Neuronal stem cell (in vitro differentiated cells): ENCODE data around the gene FAM168B.

Experiments used
- DNase-seq: peaks from one replicate; pipeline ENCODE4 v3.0.0-alpha.2; 2013; ENCODE audit warnings: low spot score
- H2AFZ ChIP-seq: one replicate; pipeline ENCODE4 v1.6.1; 2013; ENCODE audit warnings: mild to moderate bottlenecking, low read length, inconsistent platforms
- H2AK5ac ChIP-seq: 2 replicates; pipeline ENCODE4 v1.6.1; 2013; ENCODE audit warnings: low read depth, mild to moderate bottlenecking, inconsistent platforms, low read length, moderate library complexity, mixed read lengths
- H2BK120ac ChIP-seq: 2 replicates; pipeline ENCODE4 v1.6.1; 2013; ENCODE audit warnings: low read depth, mild to moderate bottlenecking, inconsistent platforms, low read length, moderate library complexity, mixed read lengths
- H2BK12ac ChIP-seq: one replicate; pipeline ENCODE4 v1.6.1; 2013; ENCODE audit warnings: low read length, inconsistent platforms
- H2BK15ac ChIP-seq: 2 replicates; pipeline ENCODE4 v1.6.1; 2013; ENCODE audit warnings: mild to moderate bottlenecking, low read length, inconsistent platforms, mixed read lengths
- H2BK5ac ChIP-seq: one replicate; pipeline ENCODE4 v1.6.1; 2013; ENCODE audit warnings: inconsistent platforms, mild to moderate bottlenecking, low read length, moderate library complexity
- H3K14ac ChIP-seq: one replicate; pipeline ENCODE4 v1.6.1; 2013; ENCODE audit warnings: low read length, inconsistent platforms
- H3K18ac ChIP-seq: 2 replicates; pipeline ENCODE4 v1.6.1; 2013; ENCODE audit warnings: low read length, inconsistent platforms
- H3K23ac ChIP-seq: 2 replicates; pipeline ENCODE4 v1.6.1; 2013; ENCODE audit warnings: low read depth, mild to moderate bottlenecking, mixed read lengths, low read length, inconsistent platforms; ENCODE audit not compliant: poor library complexity
- H3K27ac ChIP-seq: replicated peaks from 3 replicates; pipeline ENCODE4 v1.5.1; 2013; ENCODE audit warnings: low read length, inconsistent platforms
- H3K27me3 ChIP-seq, 3 experiments: 2 replicates each; pipeline ENCODE4 v1.6.1; 2013; ENCODE audit warnings: low read length in 3 of 3, mild to moderate bottlenecking in 2 of 3, inconsistent platforms in 1 of 3, low read depth in 1 of 3, mixed read lengths in 1 of 3, moderate library complexity in 1 of 3; ENCODE audit not compliant: control insufficient read depth in 3 of 3, insufficient read depth in 3 of 3
- H3K36me3 ChIP-seq, 2 donors: replicated peaks in 1 of 2; 2 replicates each; pipeline ENCODE4 v1.6.1; 2013; ENCODE audit warnings: low read length in 2 of 2; ENCODE audit not compliant: control insufficient read depth in 2 of 2, insufficient read depth in 2 of 2
- H3K4ac ChIP-seq: 2 replicates; pipeline ENCODE4 v1.6.1; 2013; ENCODE audit warnings: inconsistent platforms, mild to moderate bottlenecking, low read length, moderate library complexity
- H3K4me1 ChIP-seq, 2 donors: 1 replicate in 1 of 2; 2 replicates in 1 of 2; pipeline ENCODE4 v1.6.1; 2013; ENCODE audit warnings: low read length in 2 of 2, low read depth in 1 of 2; ENCODE audit not compliant: control insufficient read depth in 2 of 2, insufficient read depth in 1 of 2
- H3K4me2 ChIP-seq: one replicate; pipeline ENCODE4 v1.6.1; 2013; ENCODE audit warnings: mild to moderate bottlenecking, low read length, inconsistent platforms; ENCODE audit not compliant: insufficient read depth, poor library complexity, severe bottlenecking
- H3K4me3 ChIP-seq, 2 donors: 2 replicates each; pipeline ENCODE4 v1.5.1; 2013; ENCODE audit warnings: low read length in 2 of 2, mild to moderate bottlenecking in 2 of 2, inconsistent platforms in 1 of 2, moderate library complexity in 1 of 2
- H3K79me1 ChIP-seq: one replicate; pipeline ENCODE4 v1.6.1; 2013; ENCODE audit warnings: low read depth, mild to moderate bottlenecking, inconsistent platforms, low read length, moderate library complexity
- H3K9ac ChIP-seq: one replicate; pipeline ENCODE4 v1.6.1; 2013; ENCODE audit warnings: mild to moderate bottlenecking, low read depth, low read length, inconsistent platforms; ENCODE audit not compliant: poor library complexity
- H3K9me3 ChIP-seq, 2 donors: replicated peaks in 1 of 2; 2 replicates each; pipeline versions ENCODE3 to v1.6.1; 2013; ENCODE audit warnings: low read length in 2 of 2, mild to moderate bottlenecking in 2 of 2, inconsistent platforms in 1 of 2, low read depth in 1 of 2, mixed read lengths in 1 of 2, moderate library complexity in 1 of 2; ENCODE audit not compliant: control insufficient read depth in 2 of 2, insufficient read depth in 1 of 2
- H4K8ac ChIP-seq: one replicate; pipeline ENCODE4 v1.6.1; 2013; ENCODE audit warnings: low read depth, mild to moderate bottlenecking, inconsistent platforms, low read length, moderate library complexity
- H4K91ac ChIP-seq: one replicate; pipeline ENCODE4 v1.6.1; 2013; ENCODE audit warnings: low read length, low read depth, mild to moderate bottlenecking, inconsistent platforms; ENCODE audit not compliant: poor library complexity
- WGBS, 2 donors: extraction: QIAGEN DNeasy Blood & Tissue Kit; methylation state at CpG; one replicate each; pipeline ENCODE4 v1.1.7; 2013; ENCODE audit warnings: missing lambda C conversion rate in 2 of 2, mixed read lengths in 1 of 2; ENCODE audit not compliant: insufficient read length in 2 of 2, insufficient replicate concordance in 1 of 2; ENCODE audit errors: extremely low coverage in 2 of 2; 5-methylcytosine and 5-hydroxymethylcytosine counted together

The FAM168B gene

DNA sequence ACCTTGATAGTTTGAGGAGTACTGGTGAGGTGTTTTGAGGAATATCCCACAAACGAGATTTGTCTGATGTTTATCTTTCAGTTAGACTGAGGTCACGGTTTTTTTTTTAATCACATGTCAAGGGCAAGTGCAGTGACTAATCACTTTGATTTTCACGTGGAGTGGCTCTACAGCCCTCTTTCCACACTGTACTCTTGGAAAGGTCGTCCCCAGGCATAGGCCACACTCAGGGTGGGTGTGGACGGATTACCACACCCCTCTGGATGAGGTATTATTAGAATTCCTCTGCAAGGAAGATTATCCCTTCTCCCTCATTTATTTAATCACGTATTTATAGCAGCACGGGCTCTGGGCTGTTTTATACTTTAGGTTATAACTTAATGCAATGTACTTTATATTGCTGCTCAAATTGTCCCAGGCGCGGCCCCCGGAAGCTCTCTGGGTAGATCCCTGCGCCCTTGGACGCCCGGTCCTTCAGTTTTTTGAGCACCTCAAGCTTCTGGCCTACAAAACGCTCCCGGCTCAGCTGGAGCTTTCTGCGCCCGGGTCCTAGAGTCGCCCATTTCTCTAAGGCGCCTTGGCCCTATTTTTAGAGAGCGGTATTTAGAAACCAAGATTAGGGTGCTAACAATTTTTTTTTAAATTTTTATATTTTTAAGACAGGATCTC is 11.4 kb upstream of the FAM168B start:
- no peak overlapping the region for H2BK15ac ChIP-seq
- peak overlapping the region; percentile 94 for H2AFZ ChIP-seq
- H3K79me1 ChIP-seq = peaks cover 6% of the 10 kb centered on the region
- no CpG with 5 or more reads among the region's 20 CpGs for WGBS, 2 donors
- no peak overlapping the region for H3K23ac ChIP-seq
- no peak overlapping the region for H2BK12ac ChIP-seq
- H3K4ac ChIP-seq = no peak overlapping the region
- no peak overlapping the region for H2BK5ac ChIP-seq
- H3K14ac ChIP-seq = no peak overlapping the region
- H3K27me3 ChIP-seq = no peaks in the 10 kb centered on the region
- peaks cover 0 to 2% of the 10 kb centered on the region in 2 donors for H3K36me3 ChIP-seq
- H3K4me3 ChIP-seq = peak overlapping the region in 1 of 2 donors; percentile 96
- no peak overlapping the region for H2BK120ac ChIP-seq
- no peak overlapping the region for H3K9ac ChIP-seq
- no peak overlapping the region for H4K8ac ChIP-seq
- H3K4me1 ChIP-seq = peaks cover 3 to 6% of the 10 kb centered on the region in 2 donors
- H3K18ac ChIP-seq = no peak overlapping the region
- peak overlapping the region; percentile 39 for H3K4me2 ChIP-seq
- H4K91ac ChIP-seq = no peak overlapping the region
- H3K27ac ChIP-seq = no peak overlapping the region
- no peaks in the 10 kb centered on the region for H3K9me3 ChIP-seq
- DNase-seq = no peak
- H2AK5ac ChIP-seq = no peak overlapping the region

- peaks cover 0 to 2% of the 10 kb centered on the region in 2 donors for H3K36me3 ChIP-seq
- no peak overlapping the region for H3K18ac ChIP-seq
- H3K23ac ChIP-seq = no peak overlapping the region
- no peak overlapping the region for H2AK5ac ChIP-seq
- H2BK120ac ChIP-seq = no peak overlapping the region
- H2BK15ac ChIP-seq = no peak overlapping the region
- no peak overlapping the region for H4K8ac ChIP-seq
- no peak overlapping the region for H3K4ac ChIP-seq
- DNase-seq = no peak
- H3K9me3 ChIP-seq = no peaks in the 10 kb centered on the region
- peaks cover 3 to 6% of the 10 kb centered on the region in 2 donors for H3K4me1 ChIP-seq
- H3K27me3 ChIP-seq = no peaks in the 10 kb centered on the region
- H3K14ac ChIP-seq = no peak overlapping the region
- H3K9ac ChIP-seq = no peak overlapping the region
- peaks cover 6% of the 10 kb centered on the region for H3K79me1 ChIP-seq
- no peak overlapping the region for H2BK5ac ChIP-seq
- H2AFZ ChIP-seq = no peak overlapping the region
- H3K4me2 ChIP-seq = no peak overlapping the region
- H2BK12ac ChIP-seq = no peak overlapping the region
- no peak overlapping the region for H4K91ac ChIP-seq
- no peak overlapping the region for H3K4me3 ChIP-seq
- H3K27ac ChIP-seq = no peak overlapping the region
- no CpG with 5 or more reads among the region's 2 CpGs for WGBS, 2 donors
Measured at GRCh38 chr2:131103165-131103564, 9.9 kb upstream of the FAM168B start.

- H2BK12ac ChIP-seq = no peak overlapping the region
- no peak overlapping the region for H2AK5ac ChIP-seq
- no peak overlapping the region for H2BK5ac ChIP-seq
- no peaks in the 10 kb centered on the region for H3K79me1 ChIP-seq
- no peak overlapping the region for H3K18ac ChIP-seq
- H3K4me2 ChIP-seq = peak overlapping the region; percentile 43
- H3K9ac ChIP-seq = no peak overlapping the region
- no peak overlapping the region for H3K14ac ChIP-seq
- no peak overlapping the region for H3K23ac ChIP-seq
- H3K27ac ChIP-seq = no peak overlapping the region
- H2AFZ ChIP-seq = peak overlapping the region; percentile 93
- H4K8ac ChIP-seq = no peak overlapping the region
- no peaks in the 10 kb centered on the region for H3K4me1 ChIP-seq
- H3K4ac ChIP-seq = no peak overlapping the region
- no peak overlapping the region for H2BK120ac ChIP-seq
- H3K4me3 ChIP-seq = peak overlapping the region in 1 of 2 donors; percentile 59
- H4K91ac ChIP-seq = no peak overlapping the region
- H3K36me3 ChIP-seq = peaks cover 0 to 22% of the 10 kb centered on the region in 2 donors
- no CpG with 5 or more reads among the region's 22 CpGs for WGBS, 2 donors
- no peak for DNase-seq
- H3K27me3 ChIP-seq = no peaks in the 10 kb centered on the region
- H2BK15ac ChIP-seq = no peak overlapping the region
- H3K9me3 ChIP-seq = no peaks in the 10 kb centered on the region
Measured at GRCh38 chr2:131094463-131095281, 1.4 kb upstream of the FAM168B start.
